ENCODE measurements around the gene STIP1. TPM values are rescaled to one million over a fixed set of nuclear protein-coding genes. Genes with fewer than 3 reads are reported as not detected.

Gene STIP1
- total RNA-seq, 4 donors from 2014 or later = 53.3 to 109 (median 79.8) TPM

GRCh38 chr11:64141081-64141783 is 44.7 kb upstream of the STIP1 start:
- Histone ChIP-seq H3K36me3 (no peaks in the 10 kb centered on the region), H3K4me1 (no peaks in the 10 kb centered on the region), H3K27ac (no peak overlapping the region), H3K27me3 (no peaks in the 10 kb centered on the region), H3K9me3 (no peaks in the 10 kb centered on the region), H3K4me3 (no peak overlapping the region)
- 75 to 85% methylated on average over 17 to 21 of the region's 21 CpGs for WGBS, 2 donors
- no peak for TF ChIP-seq POLR2A (IDR thresholded peaks at IDR 0.05)
- no peak for TF ChIP-seq CTCF (IDR thresholded peaks at IDR 0.05)
- no peak for TF ChIP-seq EP300 (IDR thresholded peaks at IDR 0.05)
- no peak for DNase-seq (ENCODE audit: low spot score in 2 of 2)

GRCh38 chr11:64144587-64145472 is 41.1 kb upstream of the STIP1 start:
- no peaks in the 10 kb centered on the region for H3K9me3 ChIP-seq
- no peaks in the 10 kb centered on the region for H3K27me3 ChIP-seq
- WGBS, 2 donors = 89 to 91% methylated on average over 35 to 41 of the region's 41 CpGs
- H3K4me3 ChIP-seq = no peak overlapping the region
- no peak for DNase-seq (ENCODE audit: low spot score in 2 of 2)
- no peak overlapping the region for H3K27ac ChIP-seq
- peaks cover 0 to 17% (median 10%) of the 10 kb centered on the region in 4 donors for H3K4me1 ChIP-seq
- H3K36me3 ChIP-seq = no peaks in the 10 kb centered on the region
- TF ChIP-seq CTCF (IDR thresholded peaks at IDR 0.05) (no peak), EP300 (IDR thresholded peaks at IDR 0.05) (no peak), POLR2A (IDR thresholded peaks at IDR 0.05) (no peak)

- Histone ChIP-seq H3K9me3 (no peaks in the 10 kb centered on the region), H3K4me1 (peaks cover 0 to 18% (median 10%) of the 10 kb centered on the region in 4 donors), H3K27me3 (no peaks in the 10 kb centered on the region), H3K4me3 (no peak overlapping the region), H3K27ac (no peak overlapping the region), H3K36me3 (peaks cover 0 to 5% (median 0%) of the 10 kb centered on the region in 3 donors)
- peak; percentile 51 to 69 (median 54) for TF ChIP-seq CTCF (IDR thresholded peaks at IDR 0.05)
- no peak for TF ChIP-seq EP300 (IDR thresholded peaks at IDR 0.05)
- peak in 1 of 2 donors; percentile 34 for DNase-seq (ENCODE audit: low spot score in 2 of 2)
- WGBS, 2 donors = 69 to 76% methylated on average over 16 to 22 of the region's 22 CpGs
Observed at GRCh38 chr11:64146036-64146955, 39.7 kb upstream of the STIP1 start.

GRCh38 chr11:64148226-64148916 is 37.6 kb upstream of the STIP1 start:
- H3K4me3 ChIP-seq = peak overlapping the region; percentile 3 to 37 (median 28)
- H3K36me3 ChIP-seq = peaks cover 0 to 5% (median 0%) of the 10 kb centered on the region in 3 donors
- peaks cover 0 to 26% (median 10%) of the 10 kb centered on the region in 4 donors for H3K4me1 ChIP-seq
- peak overlapping the region in 3 of 4 donors; percentile 37 to 83 (median 77) for H3K27ac ChIP-seq
- TF ChIP-seq CTCF (IDR thresholded peaks at IDR 0.05) (peak; percentile 89 to 98 (median 96)), EP300 (IDR thresholded peaks at IDR 0.05) (peak; percentile 36 to 58), POLR2A (IDR thresholded peaks at IDR 0.05) (no peak)
- WGBS, 2 donors = 7 to 14% methylated on average over 19 of the region's 19 CpGs
- H3K9me3 ChIP-seq = no peaks in the 10 kb centered on the region
- no peaks in the 10 kb centered on the region for H3K27me3 ChIP-seq
- DNase-seq (ENCODE audit: low spot score in 2 of 2) = peak; percentile 58 to 81

Data from tibial nerve (tissue), 4 donors.